ENCODE results near the gene GGT6.

Gene GGT6

DNA sequence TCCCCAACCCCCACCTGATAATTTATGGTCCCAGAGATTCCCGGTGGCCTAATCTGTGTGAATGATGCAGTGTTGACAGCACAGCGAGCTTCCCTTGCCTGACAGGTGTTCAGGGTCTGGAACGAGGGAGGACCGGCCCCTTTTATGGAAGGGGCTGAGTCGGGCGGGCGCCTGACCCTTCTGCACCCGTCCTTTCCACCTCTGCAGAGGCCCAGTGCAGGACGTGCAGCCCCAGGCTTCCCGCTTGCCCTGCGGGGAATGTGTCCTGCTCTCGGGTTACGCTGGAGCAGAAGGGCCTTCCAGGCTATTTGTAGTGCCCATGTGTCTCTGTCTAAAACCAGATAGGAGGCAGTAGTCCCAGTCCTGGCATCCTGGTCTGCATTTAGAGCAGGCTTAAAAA, 40.2 kb upstream of the GGT6 start:
- H3K36me3 ChIP-seq (ENCODE audit: control insufficient read depth in 2 of 2, insufficient read depth in 1 of 2, low read length in 2 of 2): no peaks in the 10 kb centered on the region
- ChIA-PET CTCF (interaction anchor here (0.6 to 4.2 kb wide), 7 partner anchors 9 to 62 kb away, joined by 3 to 22 read pairs (median 3); no protein-coding TSS in a partner anchor), POLR2A (interaction anchor here (2.9 kb wide), 1 partner anchor 16 kb away, joined by 12 read pairs; the partner anchor contains the start of gene SMTNL2)
- H3K4me1 ChIP-seq (ENCODE audit: control insufficient read depth, insufficient read depth, low read length): peaks cover 27% of the 10 kb centered on the region
- peak overlapping the region; percentile 57; the same call in 1 of the 2 replicates for H3K27ac ChIP-seq (ENCODE audit: extremely low read depth, low read depth, low read length)
- H3K9me3 ChIP-seq (ENCODE audit: control insufficient read depth, insufficient read depth, low read depth, low read length): no peaks in the 10 kb centered on the region
- no peak overlapping the region for H3K4me3 ChIP-seq (ENCODE audit: low read depth, low read length)
- TF ChIP-seq ZNF391 (tag by site-specific recombination; IDR thresholded peaks at IDR 0.05; ENCODE audit: borderline replicate concordance, low read depth) (no peak), ZNF16 (tag by site-specific recombination; IDR thresholded peaks at IDR 0.05; ENCODE audit: low read depth) (no peak), ZNF560 (tag by site-specific recombination; IDR thresholded peaks at IDR 0.05; ENCODE audit: borderline replicate concordance) (no peak), ZBTB8A (tag by site-specific recombination; IDR thresholded peaks at IDR 0.05) (peak; percentile 37; the same call in 1 of the 2 replicates), ZXDB (tag by site-specific recombination; IDR thresholded peaks at IDR 0.05) (no peak), ZNF692 (tag by site-specific recombination; IDR thresholded peaks at IDR 0.05) (no peak), ZNF664 (tag by site-specific recombination; IDR thresholded peaks at IDR 0.05) (no peak), IKZF3 (tag by site-specific recombination; IDR thresholded peaks at IDR 0.05) (peak; percentile 10; the same call in 1 of the 2 replicates), ZNF23 (tag by site-specific recombination; IDR thresholded peaks at IDR 0.05; ENCODE audit: borderline replicate concordance) (no peak), PRDM10 (tag by site-specific recombination; IDR thresholded peaks at IDR 0.05) (no peak), ZNF670 (tag by site-specific recombination; IDR thresholded peaks at IDR 0.05; ENCODE audit: low read depth) (no peak), ZNF707 (tag by site-specific recombination; IDR thresholded peaks at IDR 0.05) (no peak), ZBTB48 (tag by site-specific recombination; IDR thresholded peaks at IDR 0.05) (0 out of 2 replicates have a peak, but pooled peaks have one; percentile 6), ZNF600 (tag by site-specific recombination; IDR thresholded peaks at IDR 0.05) (peak; percentile 36; the same call in 1 of the 2 replicates), ZNF37A (tag by site-specific recombination; IDR thresholded peaks at IDR 0.05) (no peak), ZNF169 (tag by site-specific recombination; IDR thresholded peaks at IDR 0.05) (no peak), ZNF549 (tag by site-specific recombination; IDR thresholded peaks at IDR 0.05) (no peak), YY2 (tag by site-specific recombination; IDR thresholded peaks at IDR 0.05) (no peak), ZNF239 (tag by site-specific recombination; IDR thresholded peaks at IDR 0.05) (no peak), WT1 (tag by site-specific recombination; IDR thresholded peaks at IDR 0.05) (no peak), ZNF311 (tag by site-specific recombination; IDR thresholded peaks at IDR 0.05; ENCODE audit: borderline replicate concordance) (no peak), ZNF514 (tag by site-specific recombination; IDR thresholded peaks at IDR 0.05) (no peak), OSR2 (tag by site-specific recombination; IDR thresholded peaks at IDR 0.05) (peak; percentile 70; the same call in 1 of the 2 replicates), ZNF211 (tag by site-specific recombination; IDR thresholded peaks at IDR 0.05; ENCODE audit: low read depth) (no peak), ZNF157 (tag by site-specific recombination; IDR thresholded peaks at IDR 0.05) (no peak)
- TF ChIP-seq, protein P1, sequence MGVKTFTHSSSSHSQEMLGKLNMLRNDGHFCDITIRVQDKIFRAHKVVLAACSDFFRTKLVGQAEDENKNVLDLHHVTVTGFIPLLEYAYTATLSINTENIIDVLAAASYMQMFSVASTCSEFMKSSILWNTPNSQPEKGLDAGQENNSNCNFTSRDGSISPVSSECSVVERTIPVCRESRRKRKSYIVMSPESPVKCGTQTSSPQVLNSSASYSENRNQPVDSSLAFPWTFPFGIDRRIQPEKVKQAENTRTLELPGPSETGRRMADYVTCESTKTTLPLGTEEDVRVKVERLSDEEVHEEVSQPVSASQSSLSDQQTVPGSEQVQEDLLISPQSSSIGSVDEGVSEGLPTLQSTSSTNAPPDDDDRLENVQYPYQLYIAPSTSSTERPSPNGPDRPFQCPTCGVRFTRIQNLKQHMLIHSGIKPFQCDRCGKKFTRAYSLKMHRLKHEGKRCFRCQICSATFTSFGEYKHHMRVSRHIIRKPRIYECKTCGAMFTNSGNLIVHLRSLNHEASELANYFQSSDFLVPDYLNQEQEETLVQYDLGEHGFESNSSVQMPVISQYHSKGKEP (tag by site-specific recombination; IDR thresholded peaks at IDR 0.05): no peak
- TF ChIP-seq, protein P2, sequence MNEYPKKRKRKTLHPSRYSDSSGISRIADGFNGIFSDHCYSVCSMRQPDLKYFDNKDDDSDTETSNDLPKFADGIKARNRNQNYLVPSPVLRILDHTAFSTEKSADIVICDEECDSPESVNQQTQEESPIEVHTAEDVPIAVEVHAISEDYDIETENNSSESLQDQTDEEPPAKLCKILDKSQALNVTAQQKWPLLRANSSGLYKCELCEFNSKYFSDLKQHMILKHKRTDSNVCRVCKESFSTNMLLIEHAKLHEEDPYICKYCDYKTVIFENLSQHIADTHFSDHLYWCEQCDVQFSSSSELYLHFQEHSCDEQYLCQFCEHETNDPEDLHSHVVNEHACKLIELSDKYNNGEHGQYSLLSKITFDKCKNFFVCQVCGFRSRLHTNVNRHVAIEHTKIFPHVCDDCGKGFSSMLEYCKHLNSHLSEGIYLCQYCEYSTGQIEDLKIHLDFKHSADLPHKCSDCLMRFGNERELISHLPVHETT (tag by site-specific recombination; IDR thresholded peaks at IDR 0.05): no peak
- TF ChIP-seq, protein P3, sequence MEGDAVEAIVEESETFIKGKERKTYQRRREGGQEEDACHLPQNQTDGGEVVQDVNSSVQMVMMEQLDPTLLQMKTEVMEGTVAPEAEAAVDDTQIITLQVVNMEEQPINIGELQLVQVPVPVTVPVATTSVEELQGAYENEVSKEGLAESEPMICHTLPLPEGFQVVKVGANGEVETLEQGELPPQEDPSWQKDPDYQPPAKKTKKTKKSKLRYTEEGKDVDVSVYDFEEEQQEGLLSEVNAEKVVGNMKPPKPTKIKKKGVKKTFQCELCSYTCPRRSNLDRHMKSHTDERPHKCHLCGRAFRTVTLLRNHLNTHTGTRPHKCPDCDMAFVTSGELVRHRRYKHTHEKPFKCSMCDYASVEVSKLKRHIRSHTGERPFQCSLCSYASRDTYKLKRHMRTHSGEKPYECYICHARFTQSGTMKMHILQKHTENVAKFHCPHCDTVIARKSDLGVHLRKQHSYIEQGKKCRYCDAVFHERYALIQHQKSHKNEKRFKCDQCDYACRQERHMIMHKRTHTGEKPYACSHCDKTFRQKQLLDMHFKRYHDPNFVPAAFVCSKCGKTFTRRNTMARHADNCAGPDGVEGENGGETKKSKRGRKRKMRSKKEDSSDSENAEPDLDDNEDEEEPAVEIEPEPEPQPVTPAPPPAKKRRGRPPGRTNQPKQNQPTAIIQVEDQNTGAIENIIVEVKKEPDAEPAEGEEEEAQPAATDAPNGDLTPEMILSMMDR (tag by site-specific recombination; IDR thresholded peaks at IDR 0.05): no peak
- TF ChIP-seq, protein P4, sequence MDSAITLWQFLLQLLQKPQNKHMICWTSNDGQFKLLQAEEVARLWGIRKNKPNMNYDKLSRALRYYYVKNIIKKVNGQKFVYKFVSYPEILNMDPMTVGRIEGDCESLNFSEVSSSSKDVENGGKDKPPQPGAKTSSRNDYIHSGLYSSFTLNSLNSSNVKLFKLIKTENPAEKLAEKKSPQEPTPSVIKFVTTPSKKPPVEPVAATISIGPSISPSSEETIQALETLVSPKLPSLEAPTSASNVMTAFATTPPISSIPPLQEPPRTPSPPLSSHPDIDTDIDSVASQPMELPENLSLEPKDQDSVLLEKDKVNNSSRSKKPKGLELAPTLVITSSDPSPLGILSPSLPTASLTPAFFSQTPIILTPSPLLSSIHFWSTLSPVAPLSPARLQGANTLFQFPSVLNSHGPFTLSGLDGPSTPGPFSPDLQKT (IDR thresholded peaks at IDR 0.05; ENCODE audit: borderline replicate concordance, low read depth, low read length): no peak

All from HEK293 (cell line).